HG02840 (cell line): Measurements from ENCODE around the gene C6orf120.
"Not testable (repeated sequence)": the region's sequence is repeated elsewhere in the genome, so short reads cannot be mapped to it uniquely, and the experiment has no call there.

ENCODE experiments used
- ATAC-seq: cut with Tn5 transposase; IDR thresholded peaks from one replicate; pipeline ENCODE4 v1.9.1; 2021; ENCODE audit warnings: mild to moderate bottlenecking, moderate library complexity, moderate number of reproducible peaks; ENCODE audit not compliant: unreplicated experiment, low FRiP score

Gene C6orf120

GRCh38 chr6:169677096-169677495, 24.8 kb upstream of the C6orf120 start:
- no peak for ATAC-seq

- ATAC-seq = no peak
Measured at GRCh38 chr6:169678342-169678741, 23.6 kb upstream of the C6orf120 start.

GRCh38 chr6:169684056-169684455, 17.9 kb upstream of the C6orf120 start:
- no peak for ATAC-seq

GRCh38 chr6:169685860-169686259, 16.1 kb upstream of the C6orf120 start:
- no peak for ATAC-seq

- no peak for ATAC-seq
Measured at GRCh38 chr6:169689287-169689686, 12.6 kb upstream of the C6orf120 start.

- ATAC-seq = no peak
Measured at GRCh38 chr6:169691260-169691659, 10.7 kb upstream of the C6orf120 start.

GRCh38 chr6:169692516-169692915, 9.4 kb upstream of the C6orf120 start:
- ATAC-seq = no peak

GRCh38 chr6:169695131-169695530, 6.8 kb upstream of the C6orf120 start:
- ATAC-seq = no peak

- not testable (repeated sequence) for ATAC-seq
Measured at GRCh38 chr6:169697115-169697514, 4.8 kb upstream of the C6orf120 start.

GRCh38 chr6:169700296-169700695, 1.6 kb upstream of the C6orf120 start:
- no peak for ATAC-seq

- no peak for ATAC-seq
Measured at GRCh38 chr6:169701311-169701953, 494 bp upstream of the C6orf120 start.

- ATAC-seq = no peak
Measured at GRCh38 chr6:169702840-169703246, 917 bp downstream of the C6orf120 start.

GRCh38 chr6:169707772-169708171, 5.8 kb downstream of the C6orf120 start:
- ATAC-seq = no peak

GRCh38 chr6:169709293-169709692, 7.4 kb downstream of the C6orf120 start:
- ATAC-seq = no peak

GRCh38 chr6:169710009-169710408, 8.1 kb downstream of the C6orf120 start:
- no peak for ATAC-seq

GRCh38 chr6:169714178-169714577, 12.3 kb downstream of the C6orf120 start:
- no peak for ATAC-seq

- no peak for ATAC-seq
Measured at GRCh38 chr6:169714595-169714994, 12.7 kb downstream of the C6orf120 start.

- ATAC-seq = no peak
Measured at GRCh38 chr6:169719117-169719516, 17.2 kb downstream of the C6orf120 start.

GRCh38 chr6:169720207-169720855, 18.4 kb downstream of the C6orf120 start:
- no peak for ATAC-seq

- peak; percentile 10 for ATAC-seq
Measured at GRCh38 chr6:169722362-169723199, 20.7 kb downstream of the C6orf120 start.

- peak; percentile 34 for ATAC-seq
Measured at GRCh38 chr6:169723200-169723909, 21.4 kb downstream of the C6orf120 start.
